Natural killer cell (primary cell): ENCODE measurements around the gene SERPINA10. TPM values are rescaled to one million over a fixed set of nuclear protein-coding genes. Genes with fewer than 3 reads are reported as not detected.

Experiments used
- ATAC-seq, 3 donors: fragments of 150-1000 bp in 2 of 3; fragments of 200-7000 bp in 1 of 3; cut with Tn5 transposase; 1 replicate in 1 of 3; 2 replicates in 2 of 3; pipeline ENCODE4 v1.10.0; 2021; ENCODE audit warnings: mild to moderate bottlenecking in 2 of 3, moderate library complexity in 2 of 3
- DNase-seq, 2 donors: peaks; one replicate each; pipeline versions ENCODE4 v3.0.0 to v3.0.0-alpha.2; 2013 to 2021; ENCODE audit warnings: mixed read lengths in 1 of 2
- H3K27ac ChIP-seq: one replicate; pipeline ENCODE4 v1.5.1; 2013; ENCODE audit warnings: mild to moderate bottlenecking, low read length
- H3K27me3 ChIP-seq: one replicate; pipeline ENCODE4 v1.6.1; 2013; ENCODE audit warnings: low read length; ENCODE audit not compliant: control insufficient read depth, insufficient read depth
- H3K36me3 ChIP-seq: one replicate; pipeline ENCODE4 v1.6.1; 2013; ENCODE audit warnings: low read length; ENCODE audit not compliant: control insufficient read depth, insufficient read depth
- H3K4me1 ChIP-seq: one replicate; pipeline ENCODE4 v1.6.1; 2013; ENCODE audit warnings: low read length; ENCODE audit not compliant: control insufficient read depth, insufficient read depth
- H3K4me3 ChIP-seq: one replicate; pipeline ENCODE4 v1.5.1; 2013; ENCODE audit warnings: low read length
- H3K9me3 ChIP-seq: one replicate; pipeline ENCODE4 v1.6.1; 2013; ENCODE audit warnings: low read length; ENCODE audit not compliant: control insufficient read depth, insufficient read depth
- H3K27ac Mint-ChIP-seq, 2 donors: one replicate each; pipeline ENCODE4 v1.8.0; 2022; ENCODE audit warnings: mild to moderate bottlenecking in 2 of 2, mixed read lengths in 2 of 2, moderate library complexity in 1 of 2
- H3K27me3 Mint-ChIP-seq, 2 donors: one replicate each; pipeline ENCODE4 v1.8.0; 2022; ENCODE audit warnings: low read depth in 2 of 2, mixed read lengths in 2 of 2
- H3K36me3 Mint-ChIP-seq: one replicate; pipeline ENCODE4 v1.8.0; 2022; ENCODE audit warnings: mixed read lengths
- H3K4me1 Mint-ChIP-seq, 2 donors: one replicate each; pipeline ENCODE4 v1.8.0; 2022; ENCODE audit warnings: mixed read lengths in 2 of 2
- H3K4me3 Mint-ChIP-seq: one replicate; pipeline ENCODE4 v1.8.0; 2022; ENCODE audit warnings: mild to moderate bottlenecking, moderate library complexity, mixed read lengths
- H3K9me3 Mint-ChIP-seq, 2 donors: one replicate each; pipeline ENCODE4 v1.8.0; 2022; ENCODE audit warnings: mixed read lengths in 2 of 2
- WGBS: methylation state at CpG from one replicate; pipeline ENCODE4 v1.1.7; 2013; ENCODE audit warnings: missing lambda C conversion rate; ENCODE audit not compliant: insufficient coverage; 5-methylcytosine and 5-hydroxymethylcytosine counted together
- intact Hi-C: fragments of 100-400 bp; cut with micrococcal nuclease; formaldehyde crosslinking; loops from one replicate; pipeline ENCODE4 v1.14.2; 2022
- total RNA-seq, 4 donors: library from RNA; stranded (reverse); fragments of 120-200 nt in 1 of 4; gene quantifications; one replicate each; pipeline versions ENCODE4 v1.2.3 to v1.2.4, GENCODE V29; 2013 to 2022
- TF ChIP-seq, protein P1 (sequence below): fragments of 200-600 bp; IDR thresholded peaks from one replicate; pipeline ENCODE4 v1.8.0; 2022; ENCODE audit warnings: antibody characterized with exemption

SERPINA10 gene
- total RNA-seq, 3 donors from 2014 or later (not counting 1 experiment from before 2014, with no cell fraction given): not detected

DNA sequence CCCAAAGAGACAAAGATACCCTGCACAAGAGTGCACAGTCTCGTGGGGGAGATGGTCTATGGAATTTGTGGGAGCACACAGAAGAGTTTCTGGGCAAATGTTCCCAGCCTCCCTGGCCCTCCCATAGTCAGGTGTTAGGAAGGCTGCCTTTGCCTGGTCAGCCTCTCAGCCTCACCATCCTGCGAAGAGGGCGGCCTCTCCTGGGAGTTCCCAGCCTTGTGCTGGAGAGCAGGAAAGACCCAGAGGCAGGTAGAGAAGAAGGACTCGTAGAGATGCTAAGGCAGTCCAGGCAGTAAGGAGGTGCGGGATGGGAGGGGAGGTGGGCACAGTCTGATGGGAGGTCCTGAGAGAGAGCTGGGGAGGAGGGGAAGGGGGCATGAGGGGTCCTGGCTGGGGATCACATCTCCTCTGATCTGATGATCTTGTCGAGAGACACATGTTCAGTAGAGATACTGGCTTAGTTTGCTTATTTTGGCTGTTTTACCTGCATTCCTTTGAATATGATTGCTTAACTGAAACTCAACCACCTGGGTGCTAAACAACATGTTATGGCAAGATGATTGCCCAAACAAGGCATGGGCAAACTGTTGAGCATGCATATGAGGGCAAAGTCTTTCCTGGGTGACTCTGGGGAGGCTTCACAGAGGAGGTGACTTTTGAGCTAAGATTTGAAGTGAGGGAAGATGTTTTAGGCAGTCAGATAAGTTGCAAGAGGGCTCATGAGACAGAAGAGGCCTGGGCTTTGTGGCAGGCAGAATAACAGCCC lies 19.6 kb upstream of the SERPINA10 start:
- Mint-ChIP-seq H3K9me3 (peaks cover 5 to 7% of the 10 kb centered on the region in 2 donors), H3K4me3 (no peak overlapping the region), H3K36me3 (no peaks in the 10 kb centered on the region), H3K4me1 (no peaks in the 10 kb centered on the region), H3K27ac (no peak overlapping the region), H3K27me3 (peaks cover 10 to 20% of the 10 kb centered on the region in 2 donors)
- intact Hi-C loops: no loop called here
- Histone ChIP-seq H3K4me1 (no peaks in the 10 kb centered on the region), H3K27ac (no peak overlapping the region), H3K9me3 (no peaks in the 10 kb centered on the region), H3K4me3 (no peak overlapping the region), H3K36me3 (no peaks in the 10 kb centered on the region), H3K27me3 (no peaks in the 10 kb centered on the region)
- 86% methylated on average over 6 of the region's 6 CpGs for WGBS
- no peak for DNase-seq
- TF ChIP-seq, protein P1, sequence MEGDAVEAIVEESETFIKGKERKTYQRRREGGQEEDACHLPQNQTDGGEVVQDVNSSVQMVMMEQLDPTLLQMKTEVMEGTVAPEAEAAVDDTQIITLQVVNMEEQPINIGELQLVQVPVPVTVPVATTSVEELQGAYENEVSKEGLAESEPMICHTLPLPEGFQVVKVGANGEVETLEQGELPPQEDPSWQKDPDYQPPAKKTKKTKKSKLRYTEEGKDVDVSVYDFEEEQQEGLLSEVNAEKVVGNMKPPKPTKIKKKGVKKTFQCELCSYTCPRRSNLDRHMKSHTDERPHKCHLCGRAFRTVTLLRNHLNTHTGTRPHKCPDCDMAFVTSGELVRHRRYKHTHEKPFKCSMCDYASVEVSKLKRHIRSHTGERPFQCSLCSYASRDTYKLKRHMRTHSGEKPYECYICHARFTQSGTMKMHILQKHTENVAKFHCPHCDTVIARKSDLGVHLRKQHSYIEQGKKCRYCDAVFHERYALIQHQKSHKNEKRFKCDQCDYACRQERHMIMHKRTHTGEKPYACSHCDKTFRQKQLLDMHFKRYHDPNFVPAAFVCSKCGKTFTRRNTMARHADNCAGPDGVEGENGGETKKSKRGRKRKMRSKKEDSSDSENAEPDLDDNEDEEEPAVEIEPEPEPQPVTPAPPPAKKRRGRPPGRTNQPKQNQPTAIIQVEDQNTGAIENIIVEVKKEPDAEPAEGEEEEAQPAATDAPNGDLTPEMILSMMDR: no peak
- no peak for ATAC-seq

DNA sequence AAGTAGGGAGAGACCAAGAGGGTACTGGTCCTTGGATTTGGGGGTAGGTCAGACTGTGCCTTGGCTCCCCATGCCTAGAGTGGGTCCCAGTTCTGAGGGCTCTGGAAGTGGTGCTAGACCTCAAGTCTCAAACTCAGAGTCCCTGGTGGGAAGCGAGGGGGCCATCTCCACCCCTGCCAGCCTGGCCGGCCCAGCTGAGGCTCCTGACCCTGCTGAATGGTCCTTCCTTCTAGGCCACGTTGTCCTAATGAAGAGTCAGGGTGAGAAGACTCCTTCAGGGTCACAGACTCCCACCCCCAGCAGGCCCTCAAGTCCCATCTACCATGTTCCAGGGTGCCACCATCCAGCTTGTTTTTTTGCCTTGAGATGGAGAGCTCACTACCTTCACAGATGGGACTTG lies 17.2 kb upstream of the SERPINA10 start:
- TF ChIP-seq, protein P1: no peak
- H3K4me3 ChIP-seq: no peak overlapping the region
- ATAC-seq (no peak), DNase-seq (no peak)
- WGBS: 86% methylated on average over 3 of the region's 3 CpGs
- peaks cover 6 to 12% of the 10 kb centered on the region in 2 donors for H3K4me1 Mint-ChIP-seq
- peaks cover 12% of the 10 kb centered on the region for H3K4me1 ChIP-seq
- no peak overlapping the region for H3K27ac Mint-ChIP-seq
- intact Hi-C loops: no loop called here
- H3K27ac ChIP-seq: no peak overlapping the region
- H3K27me3 ChIP-seq: no peaks in the 10 kb centered on the region
- peaks cover 2 to 6% of the 10 kb centered on the region in 2 donors for H3K27me3 Mint-ChIP-seq
- no peak overlapping the region for H3K4me3 Mint-ChIP-seq
- H3K36me3 ChIP-seq: no peaks in the 10 kb centered on the region
- no peaks in the 10 kb centered on the region for H3K36me3 Mint-ChIP-seq
- no peaks in the 10 kb centered on the region for H3K9me3 ChIP-seq
- H3K9me3 Mint-ChIP-seq: peaks cover 2 to 7% of the 10 kb centered on the region in 2 donors

- Histone ChIP-seq H3K4me3 (no peak overlapping the region), H3K27ac (no peak overlapping the region), H3K4me1 (peaks cover 18% of the 10 kb centered on the region), H3K36me3 (no peaks in the 10 kb centered on the region), H3K27me3 (no peaks in the 10 kb centered on the region), H3K9me3 (no peaks in the 10 kb centered on the region)
- peaks cover 8 to 17% of the 10 kb centered on the region in 2 donors for H3K4me1 Mint-ChIP-seq
- H3K36me3 Mint-ChIP-seq: no peaks in the 10 kb centered on the region
- ATAC-seq (no peak), DNase-seq (no peak)
- H3K27me3 Mint-ChIP-seq: peaks cover 0 to 6% of the 10 kb centered on the region in 2 donors
- H3K9me3 Mint-ChIP-seq: peaks cover 2 to 7% of the 10 kb centered on the region in 2 donors
- 92% methylated on average over 10 of the region's 10 CpGs for WGBS
- intact Hi-C loops: no loop called here
- no peak overlapping the region for H3K4me3 Mint-ChIP-seq
- H3K27ac Mint-ChIP-seq: no peak overlapping the region
- TF ChIP-seq, protein P1: no peak
Observed at GRCh38 chr14:94309721-94310120, 16.7 kb upstream of the SERPINA10 start.
